SK-N-DZ (cell line): ENCODE results near the gene RYR3.

Experiments used
- DNase-seq: peaks from one replicate; pipeline ENCODE4 v3.0.0-alpha.2; 2015; ENCODE audit warnings: low spot score

The RYR3 gene

GRCh38 chr15:33317896-33318295 lies 7.1 kb downstream of the RYR3 start:
- no peak for DNase-seq

- no peak for DNase-seq
Measured at GRCh38 chr15:33320017-33320416, 9.2 kb downstream of the RYR3 start.

GRCh38 chr15:33322091-33322490 lies 11.3 kb downstream of the RYR3 start:
- no peak for DNase-seq

GRCh38 chr15:33324609-33325008 lies 13.8 kb downstream of the RYR3 start:
- no peak for DNase-seq

GRCh38 chr15:33326908-33327307 lies 16.1 kb downstream of the RYR3 start:
- DNase-seq, result no peak

- DNase-seq, result no peak
Measured at GRCh38 chr15:33328106-33328505, 17.3 kb downstream of the RYR3 start.

- DNase-seq, result no peak
Measured at GRCh38 chr15:33329457-33329856, 18.7 kb downstream of the RYR3 start.

- no peak for DNase-seq
Measured at GRCh38 chr15:33330931-33331330, 20.2 kb downstream of the RYR3 start.

GRCh38 chr15:33341953-33342352 lies 31.2 kb downstream of the RYR3 start:
- DNase-seq, result no peak

GRCh38 chr15:33343275-33343674 lies 32.5 kb downstream of the RYR3 start:
- DNase-seq, result no peak

- no peak for DNase-seq
Measured at GRCh38 chr15:33344111-33344510, 33.3 kb downstream of the RYR3 start.

- DNase-seq, result no peak
Measured at GRCh38 chr15:33344530-33344929, 33.8 kb downstream of the RYR3 start.

- no peak for DNase-seq
Measured at GRCh38 chr15:33354411-33354810, 43.6 kb downstream of the RYR3 start.

- DNase-seq, result no peak
Measured at GRCh38 chr15:33357845-33358244, 47.1 kb downstream of the RYR3 start.

GRCh38 chr15:33358306-33358705 lies 47.5 kb downstream of the RYR3 start:
- no peak for DNase-seq

GRCh38 chr15:33360886-33361285 lies 50.1 kb downstream of the RYR3 start:
- no peak for DNase-seq

- no peak for DNase-seq
Measured at GRCh38 chr15:33369941-33370622, 59.3 kb downstream of the RYR3 start.

GRCh38 chr15:33370623-33371020 lies 59.9 kb downstream of the RYR3 start:
- no peak for DNase-seq

GRCh38 chr15:33371159-33371558 lies 60.4 kb downstream of the RYR3 start:
- DNase-seq, result no peak

GRCh38 chr15:33374226-33374914 lies 63.6 kb downstream of the RYR3 start:
- DNase-seq, result no peak

- DNase-seq, result no peak
Measured at GRCh38 chr15:33375236-33375635, 64.5 kb downstream of the RYR3 start.

- no peak for DNase-seq
Measured at GRCh38 chr15:33377204-33377603, 66.4 kb downstream of the RYR3 start.

GRCh38 chr15:33378866-33379480 lies 68.2 kb downstream of the RYR3 start:
- DNase-seq, result no peak
